HG03064 (cell line): ENCODE data around the gene CCNI.
"Not testable (repeated sequence)": the region's sequence is repeated elsewhere in the genome, so short reads cannot be mapped to it uniquely, and the experiment has no call there.

ENCODE experiments used
- ATAC-seq: cut with Tn5 transposase; IDR thresholded peaks from one replicate; pipeline ENCODE4 v1.9.1; 2021; ENCODE audit warnings: low read depth; ENCODE audit not compliant: unreplicated experiment

Gene CCNI

GRCh38 chr4:77040854-77041725 lies 34.7 kb downstream of the CCNI start:
- ATAC-seq: no peak

- ATAC-seq: no peak
Measured at GRCh38 chr4:77040270-77040669, 35.5 kb downstream of the CCNI start.

GRCh38 chr4:77039796-77040195 lies 36.0 kb downstream of the CCNI start:
- no peak for ATAC-seq

GRCh38 chr4:77037736-77038135 lies 38.1 kb downstream of the CCNI start:
- ATAC-seq: no peak

GRCh38 chr4:77037168-77037567 lies 38.6 kb downstream of the CCNI start:
- not testable (repeated sequence) for ATAC-seq

- no peak for ATAC-seq
Measured at GRCh38 chr4:77036206-77036605, 39.6 kb downstream of the CCNI start.

- no peak for ATAC-seq
Measured at GRCh38 chr4:77035153-77035552, 40.6 kb downstream of the CCNI start.

GRCh38 chr4:77031544-77031943 lies 44.2 kb downstream of the CCNI start:
- no peak for ATAC-seq

GRCh38 chr4:77029757-77030156 lies 46.0 kb downstream of the CCNI start:
- ATAC-seq: not testable (repeated sequence)

GRCh38 chr4:77028246-77028645 lies 47.5 kb downstream of the CCNI start:
- no peak for ATAC-seq

GRCh38 chr4:77026322-77026704 lies 49.5 kb downstream of the CCNI start:
- no peak for ATAC-seq

GRCh38 chr4:77025643-77026321 lies 50.0 kb downstream of the CCNI start:
- ATAC-seq: peak; percentile 97

GRCh38 chr4:77023920-77024319 lies 51.9 kb downstream of the CCNI start:
- no peak for ATAC-seq

- ATAC-seq: no peak
Measured at GRCh38 chr4:77022560-77023179, 53.1 kb downstream of the CCNI start.

- ATAC-seq: no peak
Measured at GRCh38 chr4:77021614-77022089, 54.1 kb downstream of the CCNI start.

- ATAC-seq: no peak
Measured at GRCh38 chr4:77020017-77020416, 55.8 kb downstream of the CCNI start.

- no peak for ATAC-seq
Measured at GRCh38 chr4:77015390-77015789, 60.4 kb downstream of the CCNI start.

GRCh38 chr4:77014256-77014655 lies 61.5 kb downstream of the CCNI start:
- ATAC-seq: no peak

- ATAC-seq: no peak
Measured at GRCh38 chr4:77012726-77013125, 63.1 kb downstream of the CCNI start.

GRCh38 chr4:77010841-77011354 lies 64.9 kb downstream of the CCNI start:
- ATAC-seq: no peak

GRCh38 chr4:77009511-77010115 lies 66.2 kb downstream of the CCNI start:
- ATAC-seq: no peak
